ACC112 (cell line): ENCODE results near the gene JAG1.
A peak's percentile ranks its signal among the peaks of the same experiment; 100 is the strongest.

ENCODE experiments used
- H2AFZ ChIP-seq: fragments of 200-600 bp; sonication (generic); one replicate; pipeline ENCODE4 v1.6.0; 2017; ENCODE audit warnings: antibody characterized with exemption, low read length; ENCODE audit not compliant: unreplicated experiment
- H3K27ac ChIP-seq: fragments of 200-600 bp; sonication (generic); 2 replicates; pipeline ENCODE4 v1.5.1; 2014; ENCODE audit warnings: low read depth, mild to moderate bottlenecking, antibody characterized with exemption, low read length, moderate library complexity
- H3K27me3 ChIP-seq: fragments of 200-600 bp; sonication (generic); 2 replicates; pipeline ENCODE4 v1.6.1; 2014; ENCODE audit warnings: mild to moderate bottlenecking, antibody characterized with exemption, low read length, moderate library complexity, mixed read lengths; ENCODE audit not compliant: insufficient read depth
- H3K36me3 ChIP-seq: fragments of 200-600 bp; sonication (generic); 2 replicates; pipeline ENCODE4 v1.6.1; 2016; ENCODE audit warnings: mild to moderate bottlenecking, antibody characterized with exemption, low read length, moderate library complexity, mixed read lengths; ENCODE audit not compliant: insufficient read depth
- H3K4me1 ChIP-seq: fragments of 200-600 bp; sonication (generic); one replicate; pipeline ENCODE4 v1.6.1; 2016; ENCODE audit warnings: low read length, mixed read lengths; ENCODE audit not compliant: insufficient read depth, unreplicated experiment, control insufficient read depth
- H3K4me3 ChIP-seq: fragments of 200-600 bp; sonication (generic); 2 replicates; pipeline ENCODE4 v1.5.1; 2014; ENCODE audit warnings: mild to moderate bottlenecking, low read depth, low read length
- H3K79me2 ChIP-seq: fragments of 200-600 bp; sonication (generic); one replicate; pipeline ENCODE4 v1.6.0; 2016; ENCODE audit warnings: low read length; ENCODE audit not compliant: control insufficient read depth, unreplicated experiment, insufficient read depth

The JAG1 gene

DNA sequence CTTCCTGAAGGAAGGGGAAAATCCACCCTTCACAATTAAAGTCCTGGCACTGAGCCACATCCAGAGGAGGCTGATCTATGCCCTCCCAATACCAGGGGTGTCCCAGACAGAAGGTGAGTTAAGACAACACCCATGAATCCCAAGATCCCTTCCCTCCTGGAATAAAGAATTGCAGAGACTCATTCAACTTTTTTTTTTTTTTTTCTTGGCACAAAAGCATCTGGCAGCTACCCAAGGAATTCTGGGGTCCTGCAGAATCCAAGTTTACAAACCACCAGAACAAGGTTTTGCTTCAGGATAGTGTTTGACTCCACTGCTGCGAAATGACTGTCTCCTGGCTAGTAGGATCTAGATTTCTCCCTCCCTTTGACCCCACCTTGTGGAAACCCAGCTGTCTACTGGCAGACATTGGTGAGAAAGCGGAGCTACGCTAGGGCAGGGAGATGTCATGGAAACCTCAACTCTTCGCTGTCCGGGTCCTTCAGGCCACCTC, 37.4 kb downstream of the JAG1 start:
- Histone ChIP-seq H3K36me3 (peaks cover 22% of the 10 kb centered on the region), H3K27me3 (no peaks in the 10 kb centered on the region), H2AFZ (no peak overlapping the region), H3K79me2 (no peaks in the 10 kb centered on the region), H3K4me3 (no peak overlapping the region), H3K27ac (peak overlapping the region; percentile 43), H3K4me1 (peaks cover 35% of the 10 kb centered on the region)

DNA sequence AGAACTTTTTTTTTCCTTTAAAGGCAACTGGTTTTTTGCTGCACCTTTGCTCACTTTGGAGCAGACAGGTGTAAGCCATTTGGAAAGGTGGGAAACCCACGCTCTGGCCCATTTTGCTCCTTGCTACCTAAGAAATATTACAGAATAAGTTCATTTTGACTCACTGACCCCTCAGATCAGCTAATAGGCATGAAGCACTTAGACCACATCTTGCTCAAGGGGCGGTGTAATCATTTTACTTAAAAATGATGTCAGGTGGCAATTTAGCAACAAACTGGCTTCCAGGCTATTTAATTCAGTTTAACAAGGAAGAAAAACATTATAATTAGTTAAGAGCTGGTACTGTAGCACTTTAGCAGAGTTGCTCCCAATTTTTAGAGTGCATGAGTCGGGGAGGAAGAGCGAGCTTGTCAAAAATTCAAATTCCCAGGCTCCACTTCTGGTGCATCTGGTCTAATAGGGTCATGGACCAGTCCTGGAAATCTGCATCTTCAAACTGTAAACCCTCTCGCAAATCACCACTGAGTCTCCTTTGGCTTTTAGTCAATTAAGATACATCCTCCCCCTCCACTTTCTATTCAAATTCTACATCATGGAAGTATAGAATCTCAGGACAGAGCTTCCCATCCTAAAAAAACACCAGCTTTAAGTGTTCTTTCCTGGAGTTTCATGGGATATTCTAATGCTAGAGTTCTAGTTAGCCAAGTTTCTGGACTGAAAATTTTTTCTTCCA, 38.2 kb downstream of the JAG1 start:
- H3K27ac ChIP-seq = peak overlapping the region; percentile 43
- peak overlapping the region; percentile 24; the same call in 1 of the 2 replicates for H3K4me3 ChIP-seq
- peaks cover 35% of the 10 kb centered on the region for H3K4me1 ChIP-seq
- no peaks in the 10 kb centered on the region for H3K27me3 ChIP-seq
- peaks cover 15% of the 10 kb centered on the region for H3K36me3 ChIP-seq
- H3K79me2 ChIP-seq = no peaks in the 10 kb centered on the region
- H2AFZ ChIP-seq = no peak overlapping the region

DNA sequence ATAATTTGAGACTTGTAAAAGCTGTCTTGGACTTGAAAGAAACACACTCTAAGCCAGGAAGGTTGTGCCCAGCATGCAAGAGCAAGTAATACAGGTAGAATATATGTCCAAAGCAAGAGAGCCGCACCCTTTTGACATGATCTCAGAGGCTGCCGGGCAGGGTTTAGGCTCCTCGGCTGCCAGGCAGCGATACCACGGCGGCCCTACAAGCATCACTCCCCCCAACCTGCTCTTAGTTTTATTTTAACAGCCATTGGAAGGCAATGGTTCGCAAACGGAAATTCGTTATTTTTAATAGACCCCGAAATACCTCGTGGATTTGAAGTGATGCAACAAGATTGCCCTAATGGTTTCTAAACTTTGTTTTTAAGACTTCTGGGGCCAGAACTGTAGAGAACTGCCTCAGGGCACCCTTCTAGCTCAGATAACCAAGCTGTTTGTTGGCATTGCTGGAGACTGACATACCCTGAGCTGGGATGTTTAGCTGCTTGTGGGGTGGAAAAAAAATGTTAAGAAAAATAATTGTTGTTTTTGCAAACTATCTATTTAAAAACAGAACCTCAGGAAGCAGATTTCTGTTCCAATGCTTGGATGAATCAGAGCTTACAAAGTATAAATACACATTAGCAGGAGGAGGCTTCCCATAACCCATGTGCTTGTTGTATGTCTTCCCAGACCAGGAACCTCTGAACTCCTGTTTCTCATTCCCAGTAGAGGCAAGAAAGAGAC, 39.0 kb downstream of the JAG1 start:
- Histone ChIP-seq H3K36me3 (peaks cover 12% of the 10 kb centered on the region), H3K27ac (peak overlapping the region; percentile 43), H3K4me1 (peaks cover 35% of the 10 kb centered on the region), H3K79me2 (no peaks in the 10 kb centered on the region), H3K4me3 (peak overlapping the region; percentile 24; the same call in 1 of the 2 replicates), H2AFZ (no peak overlapping the region), H3K27me3 (no peaks in the 10 kb centered on the region)

DNA sequence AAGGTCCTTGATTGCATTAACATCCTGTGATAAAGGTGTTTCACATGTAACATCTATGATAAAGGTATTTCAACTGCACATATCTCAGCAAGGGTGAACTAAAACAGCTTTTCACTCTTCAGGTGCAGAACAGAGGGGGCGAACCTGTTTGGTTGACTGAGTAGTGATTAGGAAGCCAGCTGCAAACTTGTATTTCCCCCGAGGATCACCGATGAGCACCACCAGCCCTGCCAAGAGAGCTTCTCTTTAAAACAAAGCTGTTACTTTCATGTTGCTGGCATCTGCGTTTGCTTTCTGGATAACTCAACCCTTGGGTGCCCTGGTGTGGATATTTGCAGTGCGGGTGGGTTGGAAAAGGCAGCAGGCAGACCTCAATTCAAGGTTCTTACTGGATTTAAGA, 39.6 kb downstream of the JAG1 start:
- H2AFZ ChIP-seq = no peak overlapping the region
- H3K36me3 ChIP-seq = peaks cover 7% of the 10 kb centered on the region
- H3K4me3 ChIP-seq = no peak overlapping the region
- H3K27me3 ChIP-seq = no peaks in the 10 kb centered on the region
- H3K27ac ChIP-seq = no peak overlapping the region
- H3K4me1 ChIP-seq = peaks cover 35% of the 10 kb centered on the region
- no peaks in the 10 kb centered on the region for H3K79me2 ChIP-seq

DNA sequence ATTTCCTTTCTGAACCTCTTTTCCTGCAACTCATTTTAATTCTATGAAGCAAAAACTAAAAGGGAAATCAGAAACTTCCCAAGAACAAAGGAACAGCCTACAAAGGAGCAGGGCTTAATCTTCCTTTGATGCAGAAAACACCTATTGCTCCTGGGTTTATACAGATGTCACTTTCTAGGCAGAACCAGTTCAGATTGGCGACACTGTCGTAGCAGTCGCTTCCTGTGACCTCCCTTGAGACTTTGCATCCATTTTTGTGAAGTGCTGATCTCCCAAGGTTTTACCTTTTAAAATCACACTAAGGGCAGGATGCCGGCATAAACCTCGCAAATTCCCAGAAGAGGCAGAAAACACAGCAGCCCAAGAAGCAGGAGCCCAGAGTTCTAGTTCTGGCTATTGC, 40.1 kb downstream of the JAG1 start:
- H2AFZ ChIP-seq = no peak overlapping the region
- H3K27me3 ChIP-seq = no peaks in the 10 kb centered on the region
- no peak overlapping the region for H3K27ac ChIP-seq
- H3K4me3 ChIP-seq = no peak overlapping the region
- H3K4me1 ChIP-seq = peaks cover 35% of the 10 kb centered on the region
- H3K36me3 ChIP-seq = peaks cover 4% of the 10 kb centered on the region; the same call in 1 of the 2 replicates
- H3K79me2 ChIP-seq = no peaks in the 10 kb centered on the region

DNA sequence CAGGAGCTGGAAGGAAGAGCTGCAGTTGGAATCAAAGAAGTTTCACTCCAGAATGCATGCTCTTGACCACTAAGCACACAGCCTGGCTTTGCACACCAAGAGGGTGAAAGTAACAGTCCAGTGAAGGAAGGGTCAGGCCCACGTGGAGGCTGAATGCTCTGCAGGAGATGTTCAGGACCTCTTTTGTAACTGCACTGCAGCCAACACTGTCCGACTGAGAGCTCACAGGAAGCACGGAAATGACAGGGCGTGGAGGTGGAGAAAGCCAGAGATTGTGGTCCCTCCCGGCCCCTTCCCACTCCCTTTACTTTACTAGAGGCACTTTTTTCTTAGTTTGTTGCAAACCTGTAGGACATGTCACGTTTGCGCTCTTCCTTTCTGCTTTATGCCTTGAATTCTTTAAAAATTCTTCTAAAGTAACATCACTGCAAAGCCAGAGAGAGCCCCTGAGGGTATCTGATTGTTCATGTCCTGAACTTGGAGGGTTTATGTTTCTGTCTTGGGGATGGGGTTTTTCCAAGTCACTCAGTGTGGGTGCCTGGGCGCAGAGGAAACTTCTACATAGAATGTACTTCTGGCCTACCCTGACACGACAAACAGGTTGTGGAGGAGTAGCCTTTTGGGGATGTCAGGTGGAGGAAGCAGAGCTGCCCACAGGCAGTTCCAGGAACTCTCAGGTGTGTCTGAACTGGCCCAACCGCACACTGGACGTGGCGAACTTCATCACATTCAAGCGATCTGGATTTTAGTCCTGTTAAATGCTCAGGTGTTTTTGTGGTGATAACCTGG, 40.9 kb downstream of the JAG1 start:
- peaks cover under 1% of the 10 kb centered on the region; the same call in 1 of the 2 replicates for H3K36me3 ChIP-seq
- H3K27me3 ChIP-seq = no peaks in the 10 kb centered on the region
- H2AFZ ChIP-seq = no peak overlapping the region
- H3K4me1 ChIP-seq = peaks cover 35% of the 10 kb centered on the region
- H3K79me2 ChIP-seq = no peaks in the 10 kb centered on the region
- no peak overlapping the region for H3K27ac ChIP-seq
- no peak overlapping the region for H3K4me3 ChIP-seq

DNA sequence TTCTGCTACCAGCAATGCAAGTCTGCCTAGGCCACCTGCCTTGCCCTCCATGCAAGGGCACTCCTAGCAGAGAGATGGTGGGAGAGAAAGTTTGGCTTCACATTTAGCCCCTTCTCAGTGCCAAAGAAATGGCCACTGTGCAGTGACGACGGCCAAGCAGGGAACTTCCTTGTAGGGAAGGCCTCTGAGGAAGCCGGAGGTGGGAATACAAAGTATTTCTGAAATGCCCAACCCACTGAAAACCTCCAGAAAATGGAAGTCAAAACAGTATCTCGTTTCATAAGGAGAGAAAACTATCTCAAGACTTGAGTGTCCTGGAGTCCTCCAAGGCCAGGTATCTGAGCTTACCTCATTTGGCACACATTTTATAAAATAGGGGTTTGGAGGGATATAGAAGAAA, 42.7 kb downstream of the JAG1 start:
- Histone ChIP-seq H3K36me3 (no peaks in the 10 kb centered on the region), H3K27me3 (no peaks in the 10 kb centered on the region), H3K4me3 (no peak overlapping the region), H2AFZ (no peak overlapping the region), H3K79me2 (no peaks in the 10 kb centered on the region), H3K27ac (no peak overlapping the region), H3K4me1 (peaks cover 19% of the 10 kb centered on the region)

DNA sequence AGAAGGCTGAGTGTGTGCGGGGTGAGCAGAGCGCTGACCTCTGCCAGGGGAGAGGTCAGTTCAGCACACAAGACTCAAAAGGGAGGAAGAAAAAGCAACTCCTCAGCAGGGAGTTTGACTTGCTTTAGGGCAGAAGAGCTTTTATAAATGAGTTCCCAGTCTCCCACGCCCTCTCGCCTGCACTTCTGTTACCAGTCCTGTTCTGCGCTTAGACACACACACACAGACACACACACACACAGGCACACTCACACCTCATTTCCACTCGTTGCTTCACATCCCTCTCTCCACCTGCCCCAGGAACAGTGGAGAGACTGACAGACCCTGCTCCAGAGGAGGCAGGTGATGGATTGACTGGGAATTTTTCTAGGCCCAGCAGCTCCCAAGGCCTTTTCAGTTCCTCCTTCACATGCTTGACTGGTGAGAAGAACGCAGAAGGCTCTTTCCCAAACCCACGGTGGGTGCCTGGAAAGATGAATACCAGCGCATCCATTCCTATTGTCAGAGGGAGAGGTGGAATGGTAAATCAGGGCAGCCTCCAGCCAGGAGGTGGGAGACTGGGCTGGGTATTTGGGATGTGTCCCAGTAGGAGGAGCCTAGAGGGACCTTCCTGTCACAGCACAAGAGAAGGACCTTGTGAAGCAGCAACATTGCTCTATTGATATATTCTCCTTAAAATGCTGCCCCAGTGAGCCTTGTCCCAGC, 43.7 kb downstream of the JAG1 start:
- Histone ChIP-seq H3K4me1 (peaks cover 9% of the 10 kb centered on the region), H3K27ac (no peak overlapping the region), H3K4me3 (no peak overlapping the region)

DNA sequence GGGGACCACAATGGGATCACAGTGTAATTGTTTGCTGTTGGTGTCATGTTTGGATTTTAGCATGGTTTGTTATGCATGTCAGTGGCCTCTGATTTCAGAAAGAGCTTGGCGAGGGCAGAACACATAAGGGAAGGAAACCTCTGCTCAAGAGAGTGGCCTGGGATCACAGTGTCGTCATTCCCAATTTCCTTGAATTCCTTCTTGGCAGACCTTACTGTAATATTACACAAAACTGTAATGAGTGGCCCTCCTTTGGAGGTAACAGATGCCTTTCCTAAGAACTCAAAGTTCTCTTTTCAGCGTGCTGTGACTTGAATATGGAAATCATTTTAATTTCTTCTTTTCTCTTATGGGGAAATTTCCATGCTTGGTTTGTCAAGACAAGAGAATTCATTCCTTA, 46.9 kb downstream of the JAG1 start:
- no peak overlapping the region for H2AFZ ChIP-seq
- H3K36me3 ChIP-seq = no peaks in the 10 kb centered on the region
- H3K27ac ChIP-seq = no peak overlapping the region
- peaks cover 8% of the 10 kb centered on the region for H3K4me1 ChIP-seq
- no peaks in the 10 kb centered on the region for H3K27me3 ChIP-seq
- no peaks in the 10 kb centered on the region for H3K79me2 ChIP-seq
- H3K4me3 ChIP-seq = no peak overlapping the region

More for the DNA sequence above, 43.7 kb downstream of the JAG1 start:
- no peaks in the 10 kb centered on the region for H3K36me3 ChIP-seq
- no peaks in the 10 kb centered on the region for H3K79me2 ChIP-seq
- no peak overlapping the region for H2AFZ ChIP-seq
- H3K27me3 ChIP-seq = no peaks in the 10 kb centered on the region

DNA sequence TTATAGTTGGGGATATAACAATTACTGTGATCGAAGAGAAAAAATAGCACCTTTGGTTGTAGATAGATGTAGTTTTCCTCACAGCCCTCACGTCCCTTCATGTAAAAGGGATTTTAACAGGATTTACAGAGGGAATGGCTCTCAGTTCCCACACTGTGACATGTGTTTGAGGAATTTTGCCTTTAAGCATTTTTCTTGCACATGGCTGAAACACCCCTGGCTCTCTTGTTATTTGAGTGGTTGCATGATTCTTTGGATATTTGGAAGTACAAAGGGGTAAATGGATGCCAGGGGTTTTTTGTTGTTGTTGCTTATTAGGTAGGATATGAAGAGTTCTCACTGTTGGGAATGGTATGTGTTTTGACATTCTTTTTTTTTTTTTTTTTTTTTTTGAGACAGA, 48.2 kb downstream of the JAG1 start:
- H3K4me3 ChIP-seq = no peak overlapping the region
- H3K36me3 ChIP-seq = no peaks in the 10 kb centered on the region
- H3K4me1 ChIP-seq = peaks cover 8% of the 10 kb centered on the region
- no peaks in the 10 kb centered on the region for H3K27me3 ChIP-seq
- no peaks in the 10 kb centered on the region for H3K79me2 ChIP-seq
- H2AFZ ChIP-seq = no peak overlapping the region
- no peak overlapping the region for H3K27ac ChIP-seq
